Erythroblast (primary cell): ENCODE data around the gene PALLD.

Experiments
- DNase-seq, 2 experiments: peaks; one replicate each; lab custom pipeline; 2025; lab: John Stamatoyannopoulos, UW
- GATA1 ChIP-seq: IDR thresholded peaks from 2 replicates; pipeline ENCODE4 v1.6.1; 2011; ENCODE audit warnings: low read depth, mild to moderate bottlenecking, control low read depth, low read length, moderate library complexity
- POLR2A ChIP-seq: IDR thresholded peaks from 2 replicates; pipeline ENCODE4 v1.6.1; 2011; ENCODE audit warnings: mild to moderate bottlenecking, low read length

Gene PALLD

DNA sequence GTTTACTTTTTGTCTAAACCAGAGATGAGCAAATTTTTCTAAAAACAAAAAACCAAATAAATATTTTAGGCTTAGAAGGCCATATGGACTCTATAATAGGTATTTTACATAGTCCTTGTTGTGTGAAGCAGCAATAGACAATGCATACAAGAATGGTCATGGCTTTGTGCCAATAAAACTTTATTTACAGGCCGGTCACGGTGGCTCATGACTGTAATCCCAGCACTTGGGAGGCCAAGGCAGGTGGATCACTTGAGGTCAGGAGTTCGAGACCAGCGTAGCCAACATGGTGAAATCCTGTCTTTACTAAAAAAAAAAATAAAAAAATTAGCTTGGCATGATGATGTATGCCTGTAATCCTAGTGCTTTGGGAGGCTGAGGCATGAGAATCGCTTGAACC lies 285.6 kb downstream of the PALLD start:
- TF ChIP-seq GATA1 (no peak), POLR2A (no peak)
- no peak for DNase-seq

DNA sequence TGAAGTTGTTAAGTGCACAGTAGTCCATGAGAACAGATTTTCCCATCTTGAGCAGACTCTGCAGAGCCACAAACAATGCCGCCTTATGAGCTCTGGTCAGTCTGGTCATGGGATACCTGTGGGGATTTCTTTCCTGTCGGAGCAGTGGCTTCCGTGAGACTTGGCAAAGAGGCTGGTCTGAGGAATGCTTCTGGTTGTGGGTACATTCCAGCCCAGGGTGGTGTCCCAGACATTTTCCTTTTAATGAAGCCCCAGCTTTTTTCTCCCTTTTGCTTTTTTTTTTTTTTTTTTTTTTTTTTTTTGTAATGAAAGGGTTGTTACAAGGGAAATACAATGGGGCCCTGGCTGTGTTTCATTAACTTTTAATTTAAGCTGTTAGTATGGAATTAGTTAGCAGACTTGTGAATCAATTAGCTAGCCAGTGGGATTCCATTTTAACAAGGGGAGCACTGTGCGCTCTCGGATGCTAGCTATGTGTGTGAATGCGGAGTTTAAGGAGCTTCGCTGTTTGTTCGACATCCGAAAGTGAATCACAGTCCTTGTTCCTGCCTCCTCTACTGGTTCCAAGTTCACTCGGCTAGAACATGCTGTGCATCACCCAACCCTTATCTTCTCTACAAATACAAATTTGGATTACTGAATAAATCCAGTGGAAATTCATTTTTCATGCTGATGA lies 288.1 kb downstream of the PALLD start:
- TF ChIP-seq GATA1 (no peak), POLR2A (no peak)
- DNase-seq: no peak

DNA sequence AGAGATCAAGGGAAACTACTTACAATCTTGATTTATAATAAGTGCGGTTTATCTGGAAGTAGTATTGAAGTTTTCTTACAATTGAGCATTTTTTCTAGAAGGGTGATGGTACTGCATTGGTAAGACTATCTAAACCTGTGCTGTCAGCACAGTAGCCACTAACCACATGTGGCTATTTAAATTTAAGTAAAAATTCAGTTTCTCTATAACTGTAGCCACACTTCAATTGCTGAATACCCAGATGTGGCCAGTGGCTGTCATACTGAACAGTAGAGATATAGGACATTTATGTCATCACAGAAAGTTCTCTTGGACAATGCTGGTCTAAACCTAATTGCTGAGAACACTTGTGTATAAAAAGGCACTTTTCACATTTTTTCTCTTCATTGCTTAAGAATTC lies 290.5 kb downstream of the PALLD start:
- TF ChIP-seq POLR2A: no peak
- TF ChIP-seq GATA1: no peak

DNA sequence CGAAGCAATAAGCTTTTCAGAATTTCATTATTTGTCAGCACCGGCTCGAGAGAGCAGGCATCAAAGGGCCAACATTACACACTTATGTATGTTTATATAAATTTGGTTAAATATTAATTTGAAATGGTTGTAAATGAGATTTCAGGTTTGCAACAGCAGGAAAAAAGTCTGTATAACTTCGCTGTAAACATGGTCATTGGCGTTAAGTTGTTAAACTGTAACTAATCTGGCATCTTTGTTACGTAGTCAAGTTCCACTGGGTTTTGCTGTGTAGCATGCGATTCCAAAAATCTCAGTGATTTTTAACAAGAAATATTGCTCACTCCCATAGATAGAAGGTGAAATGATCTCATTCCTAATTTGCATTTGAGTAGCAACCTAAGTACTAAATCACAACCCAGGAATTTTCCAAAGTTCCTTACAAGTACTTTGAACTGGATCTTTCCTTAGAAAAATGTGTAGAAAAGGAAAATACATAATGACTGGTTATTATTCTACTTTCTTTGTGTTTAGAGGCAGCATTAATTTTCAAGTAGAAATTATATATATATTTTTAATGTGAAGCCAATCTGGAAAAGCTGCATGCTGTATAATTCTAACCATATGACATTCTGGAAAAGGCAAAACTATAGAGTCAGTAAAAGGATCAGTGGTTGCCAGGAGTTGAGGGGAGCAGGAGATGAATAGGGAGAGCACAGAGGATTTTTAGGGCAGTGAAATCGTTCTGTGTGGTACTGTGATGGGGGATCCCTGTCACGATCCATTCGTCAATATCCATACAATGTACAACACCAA lies 291.1 kb downstream of the PALLD start:
- no peak for TF ChIP-seq POLR2A
- no peak for TF ChIP-seq GATA1
- DNase-seq: no peak

More for the DNA sequence above, 290.5 kb downstream of the PALLD start:
- DNase-seq: no peak

DNA sequence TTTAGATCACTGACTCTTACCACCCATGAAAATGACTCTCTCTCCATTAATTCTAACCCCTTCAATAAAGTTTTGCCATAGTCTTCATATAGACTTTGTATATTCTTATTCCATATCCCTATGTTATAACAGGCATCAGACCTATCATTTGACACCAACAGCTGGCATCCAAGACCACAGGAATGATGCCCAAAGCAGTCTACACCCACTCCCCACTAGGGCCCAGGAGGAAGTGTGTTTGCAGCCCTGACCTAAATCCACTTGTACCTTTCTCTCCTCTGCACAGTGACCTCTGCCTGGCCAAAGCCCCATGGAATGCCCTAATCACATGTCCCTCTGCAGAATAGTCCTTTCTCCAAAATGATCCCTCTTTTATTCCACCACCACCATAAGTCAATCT lies 294.0 kb downstream of the PALLD start:
- TF ChIP-seq POLR2A: no peak
- DNase-seq: no peak

DNA sequence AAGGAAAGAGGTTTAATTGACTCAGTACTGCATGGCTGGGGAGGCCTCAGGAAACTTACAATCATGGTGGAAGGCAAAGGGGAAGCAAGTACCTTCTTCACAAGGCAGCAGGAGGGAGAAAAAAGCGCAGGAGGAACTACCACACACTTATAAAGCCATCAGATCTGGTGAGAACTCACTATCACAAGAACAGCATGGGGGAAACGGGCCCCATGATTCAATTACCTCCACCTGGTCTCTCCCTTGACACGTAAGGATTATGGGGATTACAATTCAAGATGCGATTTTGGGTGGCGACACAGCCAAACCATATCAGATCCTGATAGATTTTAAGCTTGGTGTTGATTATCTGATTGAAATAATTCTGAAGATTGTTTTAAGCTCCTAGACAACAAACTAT lies 294.5 kb downstream of the PALLD start:
- no peak for TF ChIP-seq POLR2A
- no peak for TF ChIP-seq GATA1
- DNase-seq: no peak

DNA sequence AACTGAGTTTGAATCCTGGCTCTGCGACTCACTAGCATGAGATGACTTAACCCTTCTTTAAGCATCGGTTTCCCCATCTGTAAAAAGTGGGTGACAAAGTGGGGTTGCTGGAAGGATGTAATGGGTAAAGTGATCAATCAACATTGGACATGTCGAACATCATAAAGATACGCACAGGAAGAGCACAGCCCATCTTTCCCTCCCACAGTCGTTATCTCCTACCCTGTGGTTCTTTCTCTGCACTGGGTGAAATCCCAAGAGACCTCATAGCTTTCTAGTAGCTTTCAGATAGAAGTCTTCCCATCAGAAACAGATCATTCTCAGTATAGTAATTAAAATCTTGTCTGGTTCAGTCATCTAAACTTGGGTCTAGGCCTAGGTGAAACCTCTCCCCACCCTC lies 296.7 kb downstream of the PALLD start:
- TF ChIP-seq POLR2A (no peak), GATA1 (no peak)
- DNase-seq: no peak

DNA sequence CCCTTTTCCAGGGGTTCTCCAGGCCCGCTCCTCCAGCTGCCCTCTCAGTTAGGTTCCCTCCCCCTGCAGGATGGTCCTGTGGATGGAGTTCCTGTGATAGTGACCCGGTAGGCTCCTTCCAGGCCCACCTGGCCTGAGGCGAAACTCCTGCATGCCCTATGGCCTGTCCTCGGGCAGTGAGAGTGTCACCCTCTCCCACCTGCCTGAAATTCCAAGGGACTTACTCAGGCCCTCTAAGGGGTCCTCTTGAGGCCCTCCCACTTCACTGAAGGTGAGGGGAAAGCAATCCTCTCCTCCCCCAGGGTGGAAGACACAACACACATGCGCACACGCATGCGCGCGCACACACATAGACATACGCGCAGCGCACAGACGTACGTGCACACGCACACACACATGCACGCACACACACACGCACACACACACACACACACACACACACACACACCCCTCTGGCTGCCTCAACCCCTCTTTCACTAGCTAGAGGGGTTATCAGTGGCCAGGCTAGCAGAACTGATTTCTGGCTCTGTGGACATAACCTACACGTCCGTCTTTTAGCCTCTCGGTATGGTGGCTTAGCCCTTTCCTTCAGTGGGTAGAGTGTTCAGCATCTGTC lies 297.3 kb downstream of the PALLD start:
- TF ChIP-seq POLR2A: no peak
- TF ChIP-seq GATA1: no peak

DNA sequence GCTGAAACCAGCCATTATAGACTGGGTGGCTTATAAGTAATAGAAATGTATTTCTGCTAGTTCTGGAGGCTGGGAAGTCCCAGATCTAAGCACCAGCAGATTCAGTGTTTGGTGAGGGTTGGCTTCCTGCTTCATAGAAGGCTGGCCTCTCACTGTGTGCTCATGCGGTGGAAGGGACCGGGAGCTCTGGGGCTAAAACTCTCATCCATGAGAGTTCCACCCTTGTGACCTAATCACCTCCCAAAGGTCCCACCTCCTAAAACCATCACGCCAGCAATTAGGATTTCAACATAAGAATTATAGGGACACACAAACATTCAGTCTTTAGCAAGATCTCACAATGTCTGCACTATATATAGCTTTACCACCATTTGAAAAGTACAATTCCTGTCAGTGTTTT lies 298.0 kb downstream of the PALLD start:
- no peak for DNase-seq

More for the DNA sequence above, 297.3 kb downstream of the PALLD start:
- no peak for DNase-seq

DNA sequence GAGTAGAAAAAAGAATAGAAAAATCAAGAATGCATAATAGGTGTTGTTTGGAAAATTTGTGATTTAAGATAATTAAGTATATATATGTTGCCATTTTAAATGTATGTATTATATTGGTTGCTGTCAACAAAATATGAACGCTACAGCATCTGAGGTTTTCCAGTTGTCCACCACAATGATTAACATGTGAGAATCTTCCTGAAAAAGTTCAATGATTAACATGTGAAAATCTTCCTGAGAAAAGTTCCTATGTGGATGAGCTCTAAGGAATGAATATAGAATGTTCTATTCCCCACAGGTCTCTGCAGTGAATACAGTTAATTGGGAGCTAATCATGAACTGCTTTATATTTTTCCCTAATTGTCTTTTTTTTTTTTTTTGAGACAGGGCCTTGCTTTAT lies 298.5 kb downstream of the PALLD start:
- no peak for DNase-seq
- no peak for TF ChIP-seq POLR2A
- TF ChIP-seq GATA1: no peak

More for the DNA sequence above, 298.0 kb downstream of the PALLD start:
- TF ChIP-seq GATA1: no peak

DNA sequence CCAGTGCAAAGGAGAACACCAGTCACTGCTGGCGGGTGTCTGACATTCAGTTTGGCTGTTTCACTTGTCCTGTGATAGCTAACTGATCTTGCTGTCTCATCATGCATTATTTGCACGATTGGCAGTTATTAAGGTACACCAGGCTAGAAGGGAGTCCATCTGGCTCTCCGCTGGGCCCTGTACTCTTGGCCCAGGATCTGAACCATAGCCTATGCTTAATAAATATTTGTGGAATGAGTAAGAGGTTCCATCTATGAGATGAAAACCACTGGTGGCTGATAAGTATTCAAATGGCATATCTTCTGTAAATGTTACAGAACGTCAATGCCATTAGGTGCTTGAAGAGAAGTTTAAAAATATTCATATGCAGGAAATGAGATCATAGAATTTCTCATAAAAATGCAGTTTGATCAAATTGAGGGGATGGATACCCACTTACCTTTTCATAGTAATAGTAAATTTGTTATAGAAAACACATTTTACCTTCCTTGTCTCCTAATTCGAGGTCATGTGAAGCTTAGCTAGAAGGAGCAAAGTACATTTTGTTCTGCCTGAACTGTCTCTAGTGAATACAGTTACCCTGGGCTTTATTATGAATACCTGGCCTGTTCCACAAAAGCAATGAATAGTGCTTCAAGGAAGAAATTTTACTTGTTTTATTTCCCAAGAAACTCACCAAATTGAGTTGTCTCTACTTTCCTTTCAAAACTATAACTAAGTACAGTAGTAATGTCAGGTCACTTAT lies 299.7 kb downstream of the PALLD start:
- TF ChIP-seq GATA1 (no peak), POLR2A (no peak)
- DNase-seq: no peak

DNA sequence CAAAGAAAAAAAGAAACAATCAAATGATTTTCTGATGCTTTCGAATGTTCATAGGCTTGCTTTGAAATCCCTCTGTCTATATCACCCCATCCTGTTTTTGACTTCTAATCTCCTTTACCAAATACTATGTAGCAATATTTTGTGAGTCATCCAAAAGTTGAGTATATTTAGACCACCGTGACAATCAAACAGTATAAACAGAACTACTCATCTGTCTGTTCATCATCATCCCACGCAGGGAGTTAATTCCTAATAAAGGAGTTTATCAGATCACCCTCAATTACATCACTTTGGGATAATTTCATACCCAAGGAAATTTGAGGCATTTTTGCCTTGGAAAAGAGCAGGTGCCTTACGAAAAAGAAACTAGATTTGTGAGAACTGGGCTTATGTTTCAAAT lies 300.3 kb downstream of the PALLD start:
- no peak for TF ChIP-seq GATA1
- no peak for TF ChIP-seq POLR2A
- no peak for DNase-seq

DNA sequence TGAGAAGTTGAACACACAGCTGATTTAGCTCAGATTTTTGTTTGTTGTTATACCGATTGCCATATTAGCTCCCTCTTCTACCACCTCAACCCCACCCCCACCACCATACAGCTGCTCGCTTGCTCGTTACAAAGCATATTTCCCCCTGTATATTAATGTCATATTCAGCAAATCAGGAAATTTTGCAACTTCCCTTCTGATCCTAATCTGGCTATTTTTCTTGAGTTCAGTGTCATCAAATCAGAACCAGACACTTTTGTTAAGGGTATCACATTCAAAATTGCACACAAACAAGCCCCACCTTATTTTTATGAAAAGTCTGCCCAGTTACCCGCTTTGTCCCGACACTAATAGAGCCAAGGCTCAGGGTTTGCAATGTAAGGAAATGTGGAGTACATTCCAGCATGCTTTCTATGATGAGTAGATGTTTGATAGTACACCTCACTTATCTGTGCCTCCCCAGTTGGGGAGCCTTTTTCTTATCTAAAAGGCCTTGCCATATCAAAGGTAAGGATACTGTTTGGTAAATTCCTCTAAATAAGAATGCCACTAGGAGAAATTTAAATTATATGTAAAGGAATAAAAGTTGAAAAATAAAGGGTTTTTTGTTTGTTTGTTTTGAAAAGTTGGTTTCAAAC lies 301.0 kb downstream of the PALLD start:
- no peak for DNase-seq
- TF ChIP-seq POLR2A: no peak
